Mesenchymal stem cell (in vitro differentiated cells and primary cell): Measurements from ENCODE around the gene STK24.

Experiments used
- DNase-seq: peaks from one replicate; pipeline ENCODE4 v3.0.0-alpha.2; 2013
- H2AFZ ChIP-seq: one replicate; pipeline ENCODE4 v1.6.1; 2013; ENCODE audit warnings: low read depth, mild to moderate bottlenecking, control low read depth, inconsistent platforms, low read length, moderate library complexity
- H2AK5ac ChIP-seq: 2 replicates; pipeline ENCODE4 v1.6.1; 2013; ENCODE audit warnings: low read length, moderate library complexity, mild to moderate bottlenecking, inconsistent platforms; ENCODE audit not compliant: severe bottlenecking
- H2BK120ac ChIP-seq: one replicate; pipeline ENCODE4 v1.6.1; 2013; ENCODE audit warnings: low read depth, mild to moderate bottlenecking, inconsistent platforms, low read length, moderate library complexity
- H2BK12ac ChIP-seq, 2 experiments: one replicate each; pipeline ENCODE4 v1.6.1; 2013; ENCODE audit warnings: inconsistent platforms in 2 of 2, low read length in 2 of 2, mild to moderate bottlenecking in 2 of 2, moderate library complexity in 2 of 2, control low read depth in 1 of 2
- H2BK15ac ChIP-seq: one replicate; pipeline ENCODE4 v1.6.1; 2013; ENCODE audit warnings: mild to moderate bottlenecking, low read depth, inconsistent platforms; ENCODE audit not compliant: poor library complexity, severe bottlenecking
- H2BK5ac ChIP-seq: 2 replicates; pipeline ENCODE4 v1.6.1; 2013; ENCODE audit warnings: low read depth, mild to moderate bottlenecking, low read length, control low read depth, inconsistent platforms; ENCODE audit not compliant: poor library complexity, severe bottlenecking
- H3K14ac ChIP-seq, 2 experiments: one replicate each; pipeline ENCODE4 v1.6.1; 2013; ENCODE audit warnings: inconsistent platforms in 2 of 2, low read length in 2 of 2, control low read depth in 1 of 2, mild to moderate bottlenecking in 1 of 2, moderate library complexity in 1 of 2
- H3K18ac ChIP-seq, 2 experiments: one replicate each; pipeline ENCODE4 v1.6.1; 2013; ENCODE audit warnings: inconsistent platforms in 2 of 2, low read length in 2 of 2, control low read depth in 1 of 2, low read depth in 1 of 2, mild to moderate bottlenecking in 1 of 2
- H3K23ac ChIP-seq, 2 experiments: one replicate each; pipeline ENCODE4 v1.6.1; 2013; ENCODE audit warnings: inconsistent platforms in 2 of 2, low read length in 2 of 2, mild to moderate bottlenecking in 2 of 2, moderate library complexity in 2 of 2, control low read depth in 1 of 2
- H3K27ac ChIP-seq: 2 replicates; pipeline ENCODE4 v1.5.1; 2013; ENCODE audit warnings: mild to moderate bottlenecking, moderate library complexity, low read length, control low read depth, inconsistent platforms; ENCODE audit not compliant: poor library complexity, severe bottlenecking
- H3K27me3 ChIP-seq, 2 experiments: 2 replicates each; pipeline versions ENCODE4 v1.6.1 to v1.7.0; 2013; ENCODE audit warnings: low read length in 2 of 2, mild to moderate bottlenecking in 2 of 2, moderate library complexity in 2 of 2, control low read depth in 1 of 2, inconsistent platforms in 1 of 2; ENCODE audit not compliant: control insufficient read depth in 1 of 2, insufficient read depth in 1 of 2
- H3K36me3 ChIP-seq, 2 experiments: 2 replicates each; pipeline versions ENCODE4 v1.6.1 to v1.7.0; 2013; ENCODE audit warnings: low read length in 2 of 2, control low read depth in 1 of 2, inconsistent platforms in 1 of 2, low read depth in 1 of 2, mild to moderate bottlenecking in 1 of 2; ENCODE audit not compliant: insufficient read depth in 2 of 2, control insufficient read depth in 1 of 2
- H3K4ac ChIP-seq, 2 experiments: one replicate each; pipeline ENCODE4 v1.6.1; 2013; ENCODE audit warnings: inconsistent platforms in 2 of 2, low read length in 2 of 2, mild to moderate bottlenecking in 2 of 2, moderate library complexity in 2 of 2, control low read depth in 1 of 2, low read depth in 1 of 2
- H3K4me1 ChIP-seq: 2 replicates; pipeline ENCODE4 v1.6.1; 2013; ENCODE audit warnings: low read depth, low read length, control low read depth; ENCODE audit not compliant: control insufficient read depth, insufficient read depth
- H3K4me2 ChIP-seq: 2 replicates; pipeline ENCODE4 v1.6.1; 2013; ENCODE audit warnings: low read length, mild to moderate bottlenecking, inconsistent platforms; ENCODE audit not compliant: poor library complexity, severe bottlenecking
- H3K4me3 ChIP-seq, 2 experiments: 2 replicates each; pipeline versions ENCODE4 v1.5.1 to v1.7.0; 2013; ENCODE audit warnings: low read length in 2 of 2, mild to moderate bottlenecking in 2 of 2, control low read depth in 1 of 2, low read depth in 1 of 2; ENCODE audit not compliant: insufficient read depth in 1 of 2
- H3K79me1 ChIP-seq: replicated peaks from 2 replicates; pipeline ENCODE4 v1.6.1; 2013; ENCODE audit warnings: mild to moderate bottlenecking, control low read depth, low read length, inconsistent platforms; ENCODE audit not compliant: poor library complexity, severe bottlenecking
- H3K9ac ChIP-seq: 2 replicates; pipeline ENCODE4 v1.7.0; 2013; ENCODE audit warnings: mild to moderate bottlenecking, low read length, moderate library complexity
- H3K9me3 ChIP-seq: 2 replicates; pipeline ENCODE4 v1.7.0; 2013; ENCODE audit warnings: mild to moderate bottlenecking, low read length; ENCODE audit not compliant: control insufficient read depth
- H4K8ac ChIP-seq: one replicate; pipeline ENCODE4 v1.6.1; 2013; ENCODE audit warnings: inconsistent platforms, mild to moderate bottlenecking, low read length, moderate library complexity
- H4K91ac ChIP-seq: one replicate; pipeline ENCODE4 v1.6.1; 2013; ENCODE audit warnings: mild to moderate bottlenecking, low read length, inconsistent platforms
- WGBS: methylation state at CpG from one replicate; pipeline ENCODE4 v1.1.7; 2013; ENCODE audit warnings: mixed read lengths; 5-methylcytosine and 5-hydroxymethylcytosine counted together

STK24 gene

DNA sequence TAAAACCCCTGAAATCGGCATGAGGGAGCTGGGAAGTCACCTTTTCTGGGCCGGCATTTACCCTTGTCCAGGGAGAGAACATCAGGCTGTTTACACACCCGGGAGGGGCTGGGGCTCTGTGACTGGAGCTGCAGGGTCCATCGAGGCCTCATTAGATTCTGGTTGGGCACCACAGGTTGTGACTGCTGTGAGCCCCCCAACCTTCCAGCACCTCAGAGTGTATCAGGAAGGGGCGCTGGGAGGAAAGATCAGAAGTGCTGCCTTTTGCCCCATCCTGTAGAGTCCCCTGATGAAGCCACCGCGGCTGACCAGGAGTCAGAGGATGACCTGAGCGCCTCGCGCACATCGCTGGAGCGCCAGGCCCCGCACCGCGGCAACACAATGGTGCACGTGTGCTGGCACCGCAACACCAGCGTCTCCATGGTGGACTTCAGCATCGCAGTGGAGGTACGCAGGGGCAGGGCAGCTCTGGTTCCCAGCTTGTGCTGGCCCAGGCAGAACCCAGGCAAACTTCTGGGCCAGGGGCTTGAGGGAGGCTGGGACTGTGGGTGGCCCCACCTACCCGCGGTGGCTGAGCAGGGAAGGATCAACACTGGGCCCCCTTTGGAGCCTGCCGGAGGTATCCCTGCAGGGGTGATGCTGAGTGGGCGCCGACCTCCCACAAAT is 136.4 kb downstream of the STK24 start:
- no peak overlapping the region for H3K4me3 ChIP-seq
- H3K4me1 ChIP-seq = peaks cover 4% of the 10 kb centered on the region
- H3K79me1 ChIP-seq = peaks cover 20% of the 10 kb centered on the region
- no peak overlapping the region for H3K23ac ChIP-seq
- no peak overlapping the region for H2BK12ac ChIP-seq
- no peak overlapping the region for H3K14ac ChIP-seq
- H2AK5ac ChIP-seq = no peak overlapping the region
- no peak overlapping the region for H3K9ac ChIP-seq
- H3K4me2 ChIP-seq = no peak overlapping the region
- H3K9me3 ChIP-seq = no peaks in the 10 kb centered on the region
- no peak overlapping the region for H2BK120ac ChIP-seq
- no peak overlapping the region for H3K18ac ChIP-seq
- H4K91ac ChIP-seq = no peak overlapping the region
- no peaks in the 10 kb centered on the region for H3K27me3 ChIP-seq
- H4K8ac ChIP-seq = no peak overlapping the region
- H2BK15ac ChIP-seq = peak overlapping the region; percentile 4
- H3K4ac ChIP-seq = no peak overlapping the region
- DNase-seq = no peak
- H2BK5ac ChIP-seq = no peak overlapping the region
- peaks cover 44 to 79% of the 10 kb centered on the region in 2 experiments for H3K36me3 ChIP-seq
- no peak overlapping the region for H2AFZ ChIP-seq
- no peak overlapping the region for H3K27ac ChIP-seq
- WGBS = 97% methylated on average over 25 of the region's 25 CpGs

DNA sequence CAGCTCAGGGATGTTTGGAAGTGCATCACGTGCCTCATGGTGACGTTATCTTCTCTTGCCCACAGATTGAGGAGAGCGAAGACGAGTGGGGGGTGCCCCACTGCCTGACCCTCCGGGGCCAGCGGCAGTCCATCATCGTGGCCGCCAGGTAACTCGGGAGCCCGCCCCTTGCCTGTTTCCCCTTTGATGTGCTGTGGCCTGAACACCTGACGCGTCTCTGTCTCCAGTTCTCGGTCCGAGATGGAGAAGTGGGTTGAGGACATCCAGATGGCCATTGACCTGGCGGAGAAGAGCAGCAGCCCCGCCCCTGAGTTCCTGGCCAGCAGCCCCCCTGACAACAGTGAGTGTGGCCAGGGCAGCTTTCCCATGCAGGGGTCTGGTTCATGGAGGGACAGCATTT is 137.0 kb downstream of the STK24 start:
- Histone ChIP-seq H4K91ac (no peak overlapping the region), H3K79me1 (peaks cover 20% of the 10 kb centered on the region), H2BK15ac (no peak overlapping the region), H3K18ac (no peak overlapping the region), H2BK12ac (no peak overlapping the region), H3K4me1 (peaks cover 2% of the 10 kb centered on the region), H3K9me3 (no peaks in the 10 kb centered on the region), H2AK5ac (no peak overlapping the region), H3K4me2 (no peak overlapping the region), H2AFZ (no peak overlapping the region), H2BK120ac (no peak overlapping the region), H3K27me3 (no peaks in the 10 kb centered on the region), H3K9ac (no peak overlapping the region), H2BK5ac (no peak overlapping the region), H3K36me3 (peaks cover 49 to 82% of the 10 kb centered on the region in 2 experiments), H3K27ac (no peak overlapping the region), H3K4me3 (no peak overlapping the region), H3K14ac (no peak overlapping the region), H4K8ac (no peak overlapping the region), H3K4ac (no peak overlapping the region), H3K23ac (no peak overlapping the region)
- 95% methylated on average over 16 of the region's 16 CpGs for WGBS
- no peak for DNase-seq

- H3K4me2 ChIP-seq = no peak overlapping the region
- H3K4ac ChIP-seq = no peak overlapping the region
- H3K23ac ChIP-seq = no peak overlapping the region
- H3K27ac ChIP-seq = no peak overlapping the region
- peaks cover 49 to 79% of the 10 kb centered on the region in 2 experiments for H3K36me3 ChIP-seq
- H3K4me1 ChIP-seq = peaks cover 2% of the 10 kb centered on the region
- no peak overlapping the region for H2AK5ac ChIP-seq
- H3K27me3 ChIP-seq = no peaks in the 10 kb centered on the region
- no peak overlapping the region for H3K18ac ChIP-seq
- H2BK15ac ChIP-seq = no peak overlapping the region
- no peak overlapping the region for H3K9ac ChIP-seq
- no peak overlapping the region for H2AFZ ChIP-seq
- no peak for DNase-seq
- no peak overlapping the region for H2BK12ac ChIP-seq
- H4K91ac ChIP-seq = no peak overlapping the region
- WGBS = 97% methylated on average over 32 of the region's 32 CpGs
- no peak overlapping the region for H4K8ac ChIP-seq
- peaks cover 17% of the 10 kb centered on the region for H3K79me1 ChIP-seq
- no peak overlapping the region for H3K14ac ChIP-seq
- H2BK5ac ChIP-seq = no peak overlapping the region
- H3K9me3 ChIP-seq = no peaks in the 10 kb centered on the region
- no peak overlapping the region for H3K4me3 ChIP-seq
- H2BK120ac ChIP-seq = no peak overlapping the region
Observed at GRCh38 chr13:98439126-98439828, 137.6 kb downstream of the STK24 start.

DNA sequence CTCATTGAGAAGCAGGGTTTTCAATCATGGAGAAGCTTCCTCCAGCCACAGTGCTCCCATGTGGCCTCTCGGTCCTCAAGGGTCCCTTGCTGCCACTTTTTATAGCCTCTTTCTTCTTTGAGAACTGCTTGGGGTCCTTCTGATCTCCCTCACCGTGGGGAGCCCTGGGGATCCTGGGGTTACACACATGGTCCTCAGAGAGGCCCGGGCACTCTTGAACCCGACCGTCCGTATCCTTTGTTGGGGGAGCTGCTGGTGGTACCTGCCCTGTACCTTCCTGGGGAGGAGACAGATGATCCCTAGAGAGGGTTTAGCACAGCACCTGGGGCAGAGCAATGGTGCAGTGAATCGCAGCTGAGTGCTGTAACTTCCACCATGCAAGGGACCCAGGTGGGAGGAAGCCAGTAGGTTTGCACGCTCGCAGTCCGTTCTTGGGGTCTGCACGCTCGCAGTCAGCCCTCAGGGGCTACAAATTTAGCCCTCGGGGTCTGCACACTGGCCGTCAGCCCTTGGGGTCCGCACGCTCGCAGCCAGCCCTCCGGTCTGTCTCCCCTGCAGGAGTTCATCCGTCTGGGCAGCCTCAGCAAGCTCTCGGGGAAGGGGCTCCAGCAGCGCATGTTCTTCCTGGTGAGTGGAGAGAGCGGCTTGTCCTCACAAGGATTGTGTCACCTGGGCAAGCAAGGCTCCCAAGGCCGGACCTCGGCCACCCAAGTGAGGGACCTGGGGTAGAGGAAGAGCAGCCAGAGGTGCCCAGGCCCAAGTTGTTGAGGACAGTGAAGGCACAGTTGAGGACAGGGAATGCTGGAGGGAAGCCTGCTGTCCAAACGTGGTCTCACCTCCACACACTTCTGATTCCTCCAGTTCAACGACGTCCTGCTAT is 138.4 kb downstream of the STK24 start:
- Histone ChIP-seq H3K14ac (no peak overlapping the region), H3K4me2 (no peak overlapping the region), H3K4ac (no peak overlapping the region), H3K4me1 (peaks cover 2% of the 10 kb centered on the region), H2BK120ac (no peak overlapping the region), H3K23ac (no peak overlapping the region), H3K18ac (no peak overlapping the region), H3K27me3 (no peaks in the 10 kb centered on the region), H2BK5ac (no peak overlapping the region), H3K9me3 (no peaks in the 10 kb centered on the region), H3K4me3 (no peak overlapping the region), H2AK5ac (no peak overlapping the region), H4K8ac (no peak overlapping the region), H3K79me1 (peaks cover 16% of the 10 kb centered on the region), H2AFZ (no peak overlapping the region), H2BK12ac (no peak overlapping the region), H4K91ac (no peak overlapping the region), H3K9ac (no peak overlapping the region), H2BK15ac (no peak overlapping the region), H3K36me3 (peaks cover 49 to 78% of the 10 kb centered on the region in 2 experiments), H3K27ac (no peak overlapping the region)
- whole genome bisulfite sequencing = 98% methylated on average over 27 of the region's 27 CpGs
- no peak for DNase-seq
